Measurements from ENCODE around the gene SLC16A5.

- TF ChIP-seq POLR2A (IDR thresholded peaks at IDR 0.05) = peak in 1 of 2 donors; percentile 34
- TF ChIP-seq, protein P1, sequence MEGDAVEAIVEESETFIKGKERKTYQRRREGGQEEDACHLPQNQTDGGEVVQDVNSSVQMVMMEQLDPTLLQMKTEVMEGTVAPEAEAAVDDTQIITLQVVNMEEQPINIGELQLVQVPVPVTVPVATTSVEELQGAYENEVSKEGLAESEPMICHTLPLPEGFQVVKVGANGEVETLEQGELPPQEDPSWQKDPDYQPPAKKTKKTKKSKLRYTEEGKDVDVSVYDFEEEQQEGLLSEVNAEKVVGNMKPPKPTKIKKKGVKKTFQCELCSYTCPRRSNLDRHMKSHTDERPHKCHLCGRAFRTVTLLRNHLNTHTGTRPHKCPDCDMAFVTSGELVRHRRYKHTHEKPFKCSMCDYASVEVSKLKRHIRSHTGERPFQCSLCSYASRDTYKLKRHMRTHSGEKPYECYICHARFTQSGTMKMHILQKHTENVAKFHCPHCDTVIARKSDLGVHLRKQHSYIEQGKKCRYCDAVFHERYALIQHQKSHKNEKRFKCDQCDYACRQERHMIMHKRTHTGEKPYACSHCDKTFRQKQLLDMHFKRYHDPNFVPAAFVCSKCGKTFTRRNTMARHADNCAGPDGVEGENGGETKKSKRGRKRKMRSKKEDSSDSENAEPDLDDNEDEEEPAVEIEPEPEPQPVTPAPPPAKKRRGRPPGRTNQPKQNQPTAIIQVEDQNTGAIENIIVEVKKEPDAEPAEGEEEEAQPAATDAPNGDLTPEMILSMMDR (IDR thresholded peaks at IDR 0.05) = peak in 1 of 4 experiments; percentile 20
Observed at GRCh38 chr17:75077496-75078283, 10.1 kb upstream of the SLC16A5 start.
